Measurements from ENCODE around the gene LRPAP1. TPM values are rescaled to one million over a fixed set of nuclear protein-coding genes. Genes with fewer than 3 reads are reported as not detected.
A peak's percentile ranks its signal among the peaks of the same experiment; 100 is the strongest.

The LRPAP1 gene
- polyA plus RNA-seq, 6 donors from 2014 or later, result 93.5 to 120 (median 96.2) TPM

DNA sequence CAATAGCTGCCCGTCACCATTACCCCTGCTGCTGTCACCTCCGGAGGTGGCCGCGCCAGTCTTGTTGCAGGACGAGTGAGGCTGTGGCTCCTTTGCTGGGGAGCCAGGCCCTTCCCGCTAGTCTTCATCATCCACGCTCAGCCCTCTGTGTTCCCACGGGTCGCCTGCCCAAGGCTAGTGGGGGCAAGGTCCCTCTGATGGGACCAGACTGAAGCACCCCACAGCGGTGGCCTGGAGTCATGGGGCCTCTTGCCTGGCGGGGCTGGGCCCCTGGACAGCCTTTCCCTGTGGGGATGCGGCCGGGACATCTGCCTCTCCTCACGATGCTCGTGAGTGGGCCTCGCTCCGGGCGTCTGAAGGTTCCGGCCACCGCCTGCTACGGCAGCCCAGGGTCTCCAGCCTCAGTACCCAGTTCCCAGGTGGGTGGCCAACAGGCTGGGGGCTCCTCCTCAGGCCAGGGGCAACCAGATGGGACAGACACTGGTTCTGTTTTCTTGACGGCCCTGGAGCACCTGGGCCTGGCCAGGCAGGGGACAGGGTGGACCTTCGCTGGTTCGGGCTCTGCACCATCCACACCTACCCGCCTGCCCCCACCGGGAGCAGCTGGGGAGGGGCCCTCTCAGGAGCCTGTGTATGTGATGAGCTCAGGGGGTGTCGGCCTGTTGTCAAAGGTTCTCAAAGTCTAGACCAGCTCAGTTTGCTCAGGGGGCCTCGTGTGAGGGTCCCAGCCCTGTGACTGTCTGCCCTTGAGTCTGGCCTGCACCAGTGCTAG, 36.8 kb downstream of the LRPAP1 start:
- H3K4me3 Mint-ChIP-seq, result no peak overlapping the region
- H3K27me3 Mint-ChIP-seq, result peaks cover 0 to 15% (median 14%) of the 10 kb centered on the region in 3 donors
- no peaks in the 10 kb centered on the region for H3K9me3 Mint-ChIP-seq
- peak overlapping the region in 1 of 6 donors; percentile 81 for H3K27ac Mint-ChIP-seq
- peaks cover 0 to 19% of the 10 kb centered on the region in 2 donors for H3K36me3 Mint-ChIP-seq
- H3K4me1 Mint-ChIP-seq, result peaks cover 2 to 18% (median 7%) of the 10 kb centered on the region in 3 donors
- no peak for DNase-seq
- no peak for ATAC-seq (ENCODE audit: low read depth in 2 of 2)

DNA sequence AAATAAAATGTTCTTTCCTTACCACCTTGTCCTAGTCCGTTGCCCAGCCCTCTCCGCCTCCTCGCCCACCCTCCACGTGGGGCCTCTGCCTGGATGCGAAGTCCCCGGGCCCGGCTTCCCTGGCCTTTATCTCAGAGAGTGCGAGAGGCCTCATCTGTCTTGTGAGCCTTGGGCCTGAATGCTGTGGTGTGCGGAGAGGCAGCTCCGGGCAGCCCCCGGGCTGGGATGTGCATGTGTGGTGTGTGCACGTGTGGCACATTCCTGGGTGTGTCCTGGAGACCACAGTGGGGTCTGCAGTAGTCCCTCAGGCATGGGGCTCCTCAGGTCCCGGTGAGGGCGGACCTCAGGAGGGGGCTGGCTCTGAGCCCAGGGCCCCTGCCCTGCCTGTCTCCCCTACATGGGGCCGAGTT, 37.8 kb downstream of the LRPAP1 start:
- Mint-ChIP-seq H3K4me3 (peak overlapping the region in 1 of 8 donors; percentile 42), H3K9me3 (no peaks in the 10 kb centered on the region), H3K36me3 (peaks cover 0 to 24% of the 10 kb centered on the region in 2 donors), H3K27me3 (peaks cover 0 to 19% (median 15%) of the 10 kb centered on the region in 3 donors), H3K27ac (no peak overlapping the region), H3K4me1 (peaks cover 2 to 22% (median 8%) of the 10 kb centered on the region in 3 donors)
- ATAC-seq (ENCODE audit: low read depth in 2 of 2) (no peak), DNase-seq (no peak)

DNA sequence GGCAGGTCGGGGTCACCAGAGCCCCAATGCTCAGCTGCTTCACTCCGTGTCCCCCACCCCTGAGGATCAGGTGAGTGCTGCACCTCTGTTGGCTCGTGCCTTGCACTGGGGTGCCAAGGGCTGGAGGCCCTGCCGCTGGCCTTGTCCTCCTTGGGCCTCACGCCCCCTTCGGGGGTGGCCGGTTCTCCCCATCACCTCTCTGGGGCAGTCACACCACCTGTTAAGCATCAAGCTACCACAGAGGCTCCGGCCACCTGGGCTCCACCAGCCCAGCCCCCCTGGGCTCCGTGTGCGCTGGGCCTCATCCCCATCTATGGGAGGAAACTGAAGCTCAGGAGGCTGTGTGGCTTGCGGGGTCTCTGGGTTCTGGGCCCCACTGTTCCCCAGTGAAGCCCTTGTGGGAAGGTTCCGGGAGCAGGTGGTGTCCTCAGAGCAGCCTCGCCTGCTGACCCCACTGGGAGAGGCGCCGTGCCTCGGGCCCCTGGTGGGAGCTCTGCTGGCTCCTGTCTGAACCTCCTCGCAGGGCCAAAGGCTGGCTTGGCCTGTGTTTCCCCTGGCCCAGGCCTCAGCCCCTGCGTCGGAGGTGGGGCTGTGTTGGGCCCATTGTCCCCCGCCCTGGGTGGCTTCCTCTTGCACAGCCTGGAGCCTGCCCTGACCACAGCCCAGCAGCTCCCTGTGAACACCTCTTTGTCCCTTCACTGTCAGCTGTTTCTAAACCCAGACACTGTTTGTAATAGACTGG, 38.3 kb downstream of the LRPAP1 start:
- no peak for ATAC-seq (ENCODE audit: low read depth in 2 of 2)
- peaks cover 0 to 19% (median 15%) of the 10 kb centered on the region in 3 donors for H3K27me3 Mint-ChIP-seq
- H3K4me1 Mint-ChIP-seq, result peaks cover 7 to 28% (median 14%) of the 10 kb centered on the region in 3 donors
- H3K27ac Mint-ChIP-seq, result no peak overlapping the region
- peak overlapping the region in 1 of 8 donors; percentile 42 for H3K4me3 Mint-ChIP-seq
- no peaks in the 10 kb centered on the region for H3K9me3 Mint-ChIP-seq
- no peak for DNase-seq
- peaks cover 0 to 24% of the 10 kb centered on the region in 2 donors for H3K36me3 Mint-ChIP-seq

DNA sequence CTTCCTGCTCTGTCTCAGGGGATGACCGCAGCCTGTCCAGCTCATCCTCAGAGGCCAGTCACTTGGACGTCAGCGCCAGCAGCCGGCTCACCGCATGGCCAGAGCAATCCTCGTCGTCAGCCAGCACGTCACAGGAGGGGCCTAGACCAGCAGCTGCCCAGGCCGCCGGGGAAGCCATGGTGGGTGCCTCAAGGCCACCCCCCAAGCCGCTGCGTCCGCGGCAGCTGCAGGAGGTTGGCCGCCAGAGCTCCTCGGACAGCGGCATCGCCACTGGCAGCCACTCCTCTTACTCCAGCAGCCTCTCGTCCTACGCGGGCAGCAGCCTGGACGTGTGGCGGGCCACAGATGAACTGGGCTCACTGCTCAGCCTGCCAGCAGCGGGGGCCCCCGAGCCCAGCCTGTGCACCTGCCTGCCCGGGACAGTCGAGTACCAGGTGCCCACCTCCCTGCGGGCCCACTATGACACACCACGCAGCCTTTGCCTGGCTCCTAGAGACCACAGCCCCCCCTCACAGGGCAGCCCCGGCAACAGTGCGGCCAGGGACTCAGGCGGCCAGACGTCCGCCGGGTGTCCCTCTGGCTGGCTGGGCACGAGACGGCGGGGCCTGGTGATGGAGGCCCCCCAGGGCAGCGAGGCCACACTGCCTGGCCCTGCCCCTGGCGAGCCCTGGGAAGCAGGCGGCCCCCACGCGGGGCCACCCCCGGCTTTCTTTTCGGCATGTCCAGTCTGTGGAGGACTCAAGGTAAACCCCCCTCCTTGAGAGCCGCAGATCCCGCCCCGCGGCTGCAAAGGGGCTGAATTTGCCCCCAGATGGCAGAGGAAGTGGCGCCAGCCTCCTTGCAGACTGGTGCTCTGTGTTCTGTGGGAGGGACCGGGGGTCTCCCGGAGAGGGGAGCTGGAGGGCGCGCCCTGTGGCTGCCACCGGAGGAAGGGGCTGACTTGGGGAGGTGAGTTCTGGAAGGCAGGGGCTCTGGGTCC, 39.2 kb downstream of the LRPAP1 start:
- H3K9me3 Mint-ChIP-seq, result no peaks in the 10 kb centered on the region
- H3K4me3 Mint-ChIP-seq, result no peak overlapping the region
- DNase-seq, result no peak
- H3K27ac Mint-ChIP-seq, result no peak overlapping the region
- H3K36me3 Mint-ChIP-seq, result peaks cover 0 to 24% of the 10 kb centered on the region in 2 donors
- ATAC-seq (ENCODE audit: low read depth in 2 of 2), result no peak
- H3K27me3 Mint-ChIP-seq, result peaks cover 0 to 19% (median 15%) of the 10 kb centered on the region in 3 donors
- peaks cover 13 to 34% (median 23%) of the 10 kb centered on the region in 3 donors for H3K4me1 Mint-ChIP-seq

DNA sequence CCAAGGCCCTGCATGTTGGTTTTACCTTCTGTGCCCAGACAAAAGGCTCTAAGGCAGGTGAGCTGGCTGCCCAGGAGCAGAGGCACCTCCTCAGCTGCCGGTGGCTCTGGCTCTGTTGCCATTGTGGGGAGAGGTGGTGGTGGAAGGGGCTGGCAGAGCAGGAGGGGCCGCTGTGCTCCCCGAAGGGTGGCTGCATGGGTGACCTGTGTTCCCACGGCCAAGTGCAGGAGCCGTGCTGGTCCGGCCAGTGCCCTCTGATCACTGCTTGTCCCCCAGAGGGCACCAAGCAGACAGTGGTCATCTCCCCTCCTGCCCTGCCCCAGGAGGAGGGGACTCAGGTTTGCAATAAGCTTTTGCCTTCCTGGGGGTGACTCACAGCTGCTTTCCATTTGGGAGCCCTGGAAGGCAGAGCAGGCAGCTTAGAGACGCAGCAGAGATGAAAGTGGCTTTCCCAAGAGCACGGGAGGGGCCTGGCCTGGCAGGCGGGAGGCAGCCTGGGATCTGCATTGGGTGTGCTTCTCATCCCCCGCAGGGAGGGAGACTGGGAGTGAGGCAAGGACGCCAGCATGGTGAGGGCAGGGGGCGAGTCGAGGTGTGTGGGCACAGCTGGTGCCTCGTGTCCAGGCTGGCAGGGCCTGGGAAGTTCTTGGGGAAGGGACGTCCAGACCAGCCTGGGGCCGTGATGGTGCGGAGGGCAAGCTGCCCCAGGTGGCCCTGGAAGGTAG, 40.4 kb downstream of the LRPAP1 start:
- Mint-ChIP-seq H3K4me3 (no peak overlapping the region), H3K36me3 (peaks cover 0 to 24% of the 10 kb centered on the region in 2 donors), H3K27me3 (peaks cover 0 to 19% (median 15%) of the 10 kb centered on the region in 3 donors), H3K9me3 (no peaks in the 10 kb centered on the region), H3K4me1 (peaks cover 20 to 34% (median 23%) of the 10 kb centered on the region in 3 donors), H3K27ac (peak overlapping the region in 1 of 6 donors; percentile 67)
- ATAC-seq (ENCODE audit: low read depth in 2 of 2) (no peak), DNase-seq (no peak)

DNA sequence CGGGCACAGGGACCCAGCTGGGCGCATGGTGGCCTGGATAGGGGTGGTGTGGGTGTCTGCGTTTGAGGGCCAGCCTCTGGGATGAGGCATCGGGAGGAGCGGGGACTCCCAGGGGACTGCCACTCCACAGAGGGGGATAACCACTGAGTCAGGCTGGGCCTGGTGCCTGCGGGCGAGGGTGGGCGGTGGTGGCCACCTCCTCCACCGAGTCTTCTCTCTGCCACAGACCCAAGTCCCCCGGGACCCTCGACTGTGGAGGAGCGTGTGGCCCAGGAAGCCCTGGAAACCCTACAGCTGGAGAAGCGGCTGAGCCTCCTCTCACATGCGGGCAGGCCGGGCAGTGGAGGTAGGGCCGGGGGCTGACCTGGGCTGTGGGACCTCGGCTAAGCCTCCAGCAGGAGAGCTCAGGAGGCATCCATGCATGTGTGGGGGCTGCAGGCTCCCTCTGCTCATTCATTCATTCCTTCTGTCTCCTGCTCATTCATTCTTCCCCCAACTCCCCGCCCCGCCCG, 42.7 kb downstream of the LRPAP1 start:
- H3K36me3 Mint-ChIP-seq, result peaks cover 0 to 24% of the 10 kb centered on the region in 2 donors
- H3K27me3 Mint-ChIP-seq, result peaks cover 0 to 19% (median 15%) of the 10 kb centered on the region in 3 donors
- ATAC-seq (ENCODE audit: low read depth in 2 of 2) (no peak), DNase-seq (no peak)
- peak overlapping the region in 1 of 6 donors; percentile 10 for H3K27ac Mint-ChIP-seq
- H3K4me1 Mint-ChIP-seq, result peaks cover 28 to 45% (median 43%) of the 10 kb centered on the region in 3 donors
- no peaks in the 10 kb centered on the region for H3K9me3 Mint-ChIP-seq
- no peak overlapping the region for H3K4me3 Mint-ChIP-seq

DNA sequence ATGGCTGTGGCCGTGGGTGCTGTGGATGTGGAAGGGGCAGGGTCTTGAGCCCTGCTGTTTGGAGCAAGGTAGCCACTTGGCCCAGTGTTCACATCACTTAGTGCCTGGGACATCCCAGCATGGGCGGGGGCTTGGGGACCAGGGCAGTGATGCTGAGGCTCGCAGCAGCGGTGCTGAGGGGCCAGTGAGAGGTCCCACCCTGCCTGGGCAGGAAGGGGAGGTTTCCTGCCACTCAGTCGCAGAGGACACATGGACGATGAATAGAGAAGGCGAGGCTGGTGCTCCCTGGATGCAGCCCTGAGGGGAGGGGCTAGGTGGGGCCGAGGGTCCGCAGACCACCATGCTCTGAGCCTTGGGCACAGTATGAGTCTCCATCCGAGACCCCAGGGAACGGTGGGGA, 43.4 kb downstream of the LRPAP1 start:
- peak overlapping the region in 5 of 6 donors; percentile 27 to 70 (median 47) for H3K27ac Mint-ChIP-seq
- H3K9me3 Mint-ChIP-seq, result no peaks in the 10 kb centered on the region
- ATAC-seq (ENCODE audit: low read depth in 2 of 2), result no peak
- H3K36me3 Mint-ChIP-seq, result peaks cover 0 to 24% of the 10 kb centered on the region in 2 donors
- peaks cover 33 to 50% (median 45%) of the 10 kb centered on the region in 3 donors for H3K4me1 Mint-ChIP-seq
- peaks cover 0 to 19% (median 15%) of the 10 kb centered on the region in 3 donors for H3K27me3 Mint-ChIP-seq
- peak overlapping the region in 2 of 8 donors; percentile 44 to 61 for H3K4me3 Mint-ChIP-seq
- no peak for DNase-seq

DNA sequence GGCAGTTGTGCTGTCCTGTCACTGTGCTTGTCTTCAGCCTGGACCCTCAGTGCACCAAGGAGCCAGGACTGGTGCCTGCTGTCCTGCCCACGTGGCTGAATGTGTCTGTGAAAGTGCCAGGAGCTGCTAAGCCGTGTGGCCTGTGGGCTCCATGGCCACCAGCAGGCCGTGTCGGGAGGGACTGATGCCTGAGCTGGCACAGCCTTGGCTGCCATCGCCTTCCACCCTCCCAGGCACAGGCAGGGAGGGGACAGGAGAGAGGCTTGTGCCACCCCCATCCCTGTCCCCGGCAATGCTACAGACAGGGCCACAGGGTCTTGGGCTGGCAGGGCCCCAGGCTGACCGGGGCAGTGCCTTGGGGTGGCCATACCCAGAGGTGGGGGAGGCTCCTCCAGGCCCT, 44.4 kb downstream of the LRPAP1 start:
- no peak for DNase-seq
- peak overlapping the region in 2 of 6 donors; percentile 27 to 34 for H3K27ac Mint-ChIP-seq
- H3K4me3 Mint-ChIP-seq, result peak overlapping the region in 1 of 8 donors; percentile 50
- ATAC-seq (ENCODE audit: low read depth in 2 of 2), result no peak
- peaks cover 0 to 24% of the 10 kb centered on the region in 2 donors for H3K36me3 Mint-ChIP-seq
- no peaks in the 10 kb centered on the region for H3K9me3 Mint-ChIP-seq
- H3K4me1 Mint-ChIP-seq, result peaks cover 37 to 57% (median 45%) of the 10 kb centered on the region in 3 donors
- H3K27me3 Mint-ChIP-seq, result peaks cover 0 to 19% (median 15%) of the 10 kb centered on the region in 3 donors

DNA sequence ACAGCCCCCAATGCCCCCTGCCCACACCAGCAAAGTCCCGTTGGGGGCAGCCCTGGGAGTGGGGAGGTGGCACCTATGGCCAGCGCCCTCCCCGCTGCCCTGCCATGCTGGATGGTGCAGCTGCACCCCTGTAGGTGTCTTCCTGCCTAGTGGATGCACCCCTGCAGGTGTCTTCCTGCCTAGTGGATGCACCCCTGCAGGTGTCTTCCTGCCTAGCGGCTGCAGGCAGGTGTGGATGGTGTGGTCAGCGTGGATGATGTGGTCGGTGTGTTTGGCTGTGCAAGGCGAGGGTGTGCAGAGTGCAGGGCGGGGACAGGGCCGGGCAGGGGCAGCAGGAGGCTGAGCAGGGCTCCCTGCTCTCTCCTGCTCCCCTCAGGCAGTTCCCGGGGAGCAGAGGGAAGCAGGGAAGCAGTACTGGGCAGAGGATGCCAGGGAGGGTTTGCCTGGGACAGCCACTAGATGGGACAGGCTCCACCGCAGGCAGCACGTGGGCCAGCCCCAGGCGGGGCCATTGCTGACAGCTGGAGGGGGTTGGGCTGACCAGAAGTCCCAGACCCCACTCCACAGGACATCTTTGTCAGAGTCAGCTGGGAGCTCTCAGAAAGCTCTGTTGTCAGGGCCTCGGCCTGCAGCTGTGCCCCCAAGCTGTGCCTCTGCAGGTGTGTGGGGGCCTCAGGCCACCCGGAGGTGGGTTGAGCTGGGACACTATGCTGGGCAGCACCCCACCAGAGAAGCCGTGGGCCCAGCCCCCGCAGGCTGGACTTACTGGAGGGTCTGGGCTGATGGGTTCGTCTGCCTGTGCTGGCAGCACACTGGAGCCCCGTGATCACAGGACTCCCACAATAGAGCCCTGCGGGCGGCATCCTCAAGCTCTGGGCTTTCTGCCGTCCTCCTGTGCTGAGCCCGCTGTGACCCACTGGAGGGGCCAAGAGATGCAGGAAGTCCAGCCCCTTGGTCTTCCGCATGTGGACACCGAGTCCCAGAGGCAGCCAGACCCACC, 45.4 kb downstream of the LRPAP1 start:
- Mint-ChIP-seq H3K4me3 (peak overlapping the region in 7 of 8 donors; percentile 22 to 84 (median 76)), H3K27ac (peak overlapping the region in 5 of 6 donors; percentile 13 to 81 (median 59)), H3K27me3 (peaks cover 0 to 19% (median 9%) of the 10 kb centered on the region in 3 donors), H3K9me3 (no peaks in the 10 kb centered on the region), H3K36me3 (peaks cover 0 to 20% of the 10 kb centered on the region in 2 donors), H3K4me1 (peaks cover 42 to 66% (median 45%) of the 10 kb centered on the region in 3 donors)
- DNase-seq (no peak), ATAC-seq (ENCODE audit: low read depth in 2 of 2) (no peak)

DNA sequence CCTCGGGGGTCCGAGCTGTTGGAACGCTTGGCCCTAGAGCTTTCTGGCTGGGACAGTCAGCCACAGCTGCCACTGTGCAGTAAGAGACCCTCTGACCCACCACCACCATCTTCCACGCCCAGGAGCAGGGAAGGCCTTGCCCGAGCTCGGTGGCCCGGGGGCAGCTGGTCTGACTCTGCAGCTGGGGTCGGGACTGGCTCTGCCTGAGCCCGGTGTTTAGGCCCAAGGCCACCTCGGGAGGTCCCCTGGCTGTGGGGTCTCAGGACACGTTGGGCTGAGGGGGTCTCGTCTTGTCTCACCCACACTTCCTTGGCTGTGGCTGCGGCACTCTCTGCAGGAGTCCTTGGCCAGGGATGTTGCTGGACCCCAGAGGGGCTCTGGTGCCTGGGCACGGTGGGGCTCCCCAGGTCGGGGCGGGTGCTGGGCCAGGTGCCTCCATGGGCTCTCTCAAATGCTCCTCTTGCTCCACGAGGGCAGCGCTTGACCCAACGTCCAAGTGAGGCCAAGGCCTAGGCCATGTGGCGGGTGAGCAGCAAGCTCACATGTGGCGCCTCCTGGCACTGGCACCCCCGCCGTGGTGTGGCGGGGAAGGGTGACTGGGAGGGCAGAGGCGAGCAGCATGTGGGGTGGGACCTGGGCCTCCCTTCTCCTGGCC, 46.2 kb downstream of the LRPAP1 start:
- no peak for ATAC-seq (ENCODE audit: low read depth in 2 of 2)

More for the DNA sequence above, 46.2 kb downstream of the LRPAP1 start:
- peaks cover 0 to 12% of the 10 kb centered on the region in 2 donors for H3K36me3 Mint-ChIP-seq
- peak overlapping the region in 2 of 6 donors; percentile 20 to 90 for H3K27ac Mint-ChIP-seq
- peaks cover 40 to 68% (median 48%) of the 10 kb centered on the region in 3 donors for H3K4me1 Mint-ChIP-seq
- H3K4me3 Mint-ChIP-seq, result peak overlapping the region; percentile 25 to 87 (median 79)
- no peaks in the 10 kb centered on the region for H3K9me3 Mint-ChIP-seq
- DNase-seq, result no peak
- peaks cover 3 to 11% (median 4%) of the 10 kb centered on the region in 3 donors for H3K27me3 Mint-ChIP-seq

Data from naive B cell (primary cell).